Endothelial cell of hepatic sinusoid (primary cell): Measurements from ENCODE around the gene TBC1D2B.

Experiments used
- in situ Hi-C: cut with HindIII; loops from 2 replicates; pipeline ENCODE4 v1.10.0; 2017; ENCODE audit warnings: low sequenced_read_pairs

The TBC1D2B gene

GRCh38 chr15:78077053-78077870 is at the start of gene TBC1D2B:
Gene TBC1D2B (minus strand): TSS chr15:78077711. CDS start chr15:78077652, 59 bp downstream.
- in situ Hi-C loops = no loop called here

- in situ Hi-C loops = no loop called here
Observed at GRCh38 chr15:78125267-78125666, 47.8 kb upstream of the TBC1D2B start.

- in situ Hi-C loops = no loop called here
Observed at GRCh38 chr15:78120523-78120922, 43.0 kb upstream of the TBC1D2B start.

GRCh38 chr15:78112551-78112950 is 35.0 kb upstream of the TBC1D2B start:
- in situ Hi-C loops = no loop called here

GRCh38 chr15:78111788-78112187 is 34.3 kb upstream of the TBC1D2B start:
- in situ Hi-C loops = no loop called here

GRCh38 chr15:78110916-78111475 is 33.5 kb upstream of the TBC1D2B start:
- in situ Hi-C loops = no loop called here

GRCh38 chr15:78110096-78110495 is 32.6 kb upstream of the TBC1D2B start:
- in situ Hi-C loops = no loop called here

GRCh38 chr15:78109156-78109555 is 31.6 kb upstream of the TBC1D2B start:
- in situ Hi-C loops = no loop called here

GRCh38 chr15:78108300-78109084 is 31.0 kb upstream of the TBC1D2B start:
- in situ Hi-C loops = no loop called here

- in situ Hi-C loops = no loop called here
Observed at GRCh38 chr15:78107471-78107870, 30.0 kb upstream of the TBC1D2B start.

- in situ Hi-C loops = no loop called here
Observed at GRCh38 chr15:78105476-78106241, 28.1 kb upstream of the TBC1D2B start.

GRCh38 chr15:78104566-78105475 is 27.3 kb upstream of the TBC1D2B start:
- in situ Hi-C loops = no loop called here

GRCh38 chr15:78104119-78104479 is 26.6 kb upstream of the TBC1D2B start:
- in situ Hi-C loops = no loop called here

GRCh38 chr15:78103406-78104118 is 26.1 kb upstream of the TBC1D2B start:
- in situ Hi-C loops = no loop called here

GRCh38 chr15:78102741-78103140 is 25.2 kb upstream of the TBC1D2B start:
- in situ Hi-C loops = no loop called here

- in situ Hi-C loops = no loop called here
Observed at GRCh38 chr15:78102211-78102610, 24.7 kb upstream of the TBC1D2B start.

- in situ Hi-C loops = no loop called here
Observed at GRCh38 chr15:78101423-78102105, 24.1 kb upstream of the TBC1D2B start.

GRCh38 chr15:78100886-78101285 is 23.4 kb upstream of the TBC1D2B start:
- in situ Hi-C loops = no loop called here
